ENCODE data around the gene RPH3AL.

Gene RPH3AL

DNA sequence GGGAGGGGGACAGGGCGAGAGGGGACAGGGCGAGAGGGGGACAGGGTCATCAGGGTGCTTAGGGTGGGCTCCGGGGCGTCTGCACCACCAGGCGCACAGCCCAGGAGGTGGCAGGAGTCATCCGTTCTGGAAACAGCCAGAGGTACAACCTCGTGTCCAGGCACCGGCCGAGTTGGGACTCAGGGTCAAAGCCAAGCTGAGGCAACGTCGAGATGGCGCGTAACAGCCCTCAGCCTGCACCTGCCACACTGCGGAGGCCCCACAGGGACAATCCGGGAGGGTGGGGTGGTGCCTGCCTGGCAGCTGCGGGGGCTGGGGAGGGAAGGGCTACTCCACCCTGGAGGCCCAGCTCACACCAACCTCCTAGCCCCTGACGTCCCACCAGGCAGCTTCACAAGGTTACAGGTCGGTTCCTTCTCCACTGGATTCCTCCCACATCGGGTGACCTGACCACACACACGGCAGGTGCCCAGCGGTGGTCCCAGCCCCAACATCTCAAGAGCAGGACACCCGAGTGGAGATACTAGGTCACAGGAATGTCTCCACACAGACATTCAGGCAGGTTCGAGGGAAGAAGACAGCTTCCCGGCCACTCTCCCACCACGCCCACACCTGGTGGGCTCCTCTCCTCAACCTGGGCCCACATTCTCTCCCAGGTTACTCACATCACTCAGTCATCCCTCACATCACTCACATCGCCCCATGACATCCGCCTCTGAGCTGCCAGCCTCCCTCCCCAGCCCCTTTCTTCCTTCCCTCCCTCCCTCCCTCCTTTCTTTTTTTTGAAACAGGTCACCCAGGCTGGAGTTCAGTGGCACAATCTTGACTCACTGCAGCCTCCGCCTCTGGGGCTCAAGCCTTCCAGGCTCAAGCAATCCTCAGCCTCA is 47.3 kb downstream of the RPH3AL start:
- Mint-ChIP-seq H3K4me1 (peaks cover 48% of the 10 kb centered on the region), H3K9me3 (no peaks in the 10 kb centered on the region), H3K4me3 (peak overlapping the region; percentile 11 to 68 (median 63)), H3K36me3 (ENCODE audit: low read depth) (no peaks in the 10 kb centered on the region), H3K27me3 (ENCODE audit: low read depth) (peaks cover 7% of the 10 kb centered on the region), H3K27ac (peak overlapping the region; percentile 96 to 99 (median 98))
- TF ChIP-seq, protein P1, sequence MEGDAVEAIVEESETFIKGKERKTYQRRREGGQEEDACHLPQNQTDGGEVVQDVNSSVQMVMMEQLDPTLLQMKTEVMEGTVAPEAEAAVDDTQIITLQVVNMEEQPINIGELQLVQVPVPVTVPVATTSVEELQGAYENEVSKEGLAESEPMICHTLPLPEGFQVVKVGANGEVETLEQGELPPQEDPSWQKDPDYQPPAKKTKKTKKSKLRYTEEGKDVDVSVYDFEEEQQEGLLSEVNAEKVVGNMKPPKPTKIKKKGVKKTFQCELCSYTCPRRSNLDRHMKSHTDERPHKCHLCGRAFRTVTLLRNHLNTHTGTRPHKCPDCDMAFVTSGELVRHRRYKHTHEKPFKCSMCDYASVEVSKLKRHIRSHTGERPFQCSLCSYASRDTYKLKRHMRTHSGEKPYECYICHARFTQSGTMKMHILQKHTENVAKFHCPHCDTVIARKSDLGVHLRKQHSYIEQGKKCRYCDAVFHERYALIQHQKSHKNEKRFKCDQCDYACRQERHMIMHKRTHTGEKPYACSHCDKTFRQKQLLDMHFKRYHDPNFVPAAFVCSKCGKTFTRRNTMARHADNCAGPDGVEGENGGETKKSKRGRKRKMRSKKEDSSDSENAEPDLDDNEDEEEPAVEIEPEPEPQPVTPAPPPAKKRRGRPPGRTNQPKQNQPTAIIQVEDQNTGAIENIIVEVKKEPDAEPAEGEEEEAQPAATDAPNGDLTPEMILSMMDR (IDR thresholded peaks at IDR 0.05; ENCODE audit: unreplicated experiment in 3 of 3): no peak

DNA sequence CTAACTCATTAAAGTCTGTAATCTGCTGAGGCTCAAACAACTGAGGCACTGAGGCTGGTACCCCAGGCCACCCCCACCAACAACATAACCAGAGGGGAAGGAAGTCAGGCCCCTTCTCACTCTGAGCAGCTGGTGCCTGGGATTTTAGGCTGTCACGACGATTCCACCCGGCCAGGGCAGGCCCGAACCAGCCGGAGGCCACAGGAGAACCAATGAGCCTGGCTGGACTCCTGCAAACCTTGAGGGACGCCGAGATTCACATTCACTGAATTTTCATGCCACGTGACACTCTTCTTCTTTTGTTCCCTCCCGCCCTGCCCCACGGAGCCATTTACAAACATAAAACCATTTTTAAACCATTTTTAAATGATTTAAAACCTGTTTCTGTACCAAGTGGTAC is 48.1 kb downstream of the RPH3AL start:
- H3K4me1 Mint-ChIP-seq: peaks cover 48% of the 10 kb centered on the region
- TF ChIP-seq, protein P1 (IDR thresholded peaks at IDR 0.05; ENCODE audit: unreplicated experiment in 3 of 3): no peak
- peak overlapping the region; percentile 98 to 99 (median 99) for H3K27ac Mint-ChIP-seq
- no peaks in the 10 kb centered on the region for H3K36me3 Mint-ChIP-seq (ENCODE audit: low read depth)
- peak overlapping the region; percentile 63 to 77 (median 66) for H3K4me3 Mint-ChIP-seq
- peaks cover 4% of the 10 kb centered on the region for H3K27me3 Mint-ChIP-seq (ENCODE audit: low read depth)
- H3K9me3 Mint-ChIP-seq: no peaks in the 10 kb centered on the region

DNA sequence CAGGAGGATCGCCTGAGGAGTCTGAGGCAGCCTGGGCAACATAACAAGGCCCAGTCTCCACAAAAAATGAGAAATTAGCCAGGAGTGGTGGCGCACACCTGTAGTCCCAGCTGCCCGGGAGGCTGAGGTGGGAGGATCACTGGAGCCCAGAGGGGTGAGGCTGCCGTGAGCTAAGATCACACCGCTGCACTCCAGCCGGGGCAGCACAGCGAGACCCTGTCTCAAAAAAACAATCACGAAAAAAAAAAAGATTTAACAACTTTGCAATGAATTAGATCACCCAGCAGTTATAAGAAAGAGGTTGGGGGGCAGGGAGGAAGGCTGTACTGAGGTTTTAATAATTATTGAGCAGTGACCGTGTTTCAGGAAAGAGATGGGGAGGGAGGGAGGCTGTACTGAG is 49.4 kb downstream of the RPH3AL start:
- TF ChIP-seq, protein P1 (IDR thresholded peaks at IDR 0.05; ENCODE audit: unreplicated experiment in 3 of 3): no peak
- peak overlapping the region in 2 of 3 experiments; percentile 16 to 23 for H3K4me3 Mint-ChIP-seq
- no peaks in the 10 kb centered on the region for H3K9me3 Mint-ChIP-seq
- peaks cover 54% of the 10 kb centered on the region for H3K4me1 Mint-ChIP-seq
- peak overlapping the region; percentile 21 to 84 (median 83) for H3K27ac Mint-ChIP-seq
- peaks cover 4% of the 10 kb centered on the region for H3K27me3 Mint-ChIP-seq (ENCODE audit: low read depth)
- peaks cover 1% of the 10 kb centered on the region for H3K36me3 Mint-ChIP-seq (ENCODE audit: low read depth)

DNA sequence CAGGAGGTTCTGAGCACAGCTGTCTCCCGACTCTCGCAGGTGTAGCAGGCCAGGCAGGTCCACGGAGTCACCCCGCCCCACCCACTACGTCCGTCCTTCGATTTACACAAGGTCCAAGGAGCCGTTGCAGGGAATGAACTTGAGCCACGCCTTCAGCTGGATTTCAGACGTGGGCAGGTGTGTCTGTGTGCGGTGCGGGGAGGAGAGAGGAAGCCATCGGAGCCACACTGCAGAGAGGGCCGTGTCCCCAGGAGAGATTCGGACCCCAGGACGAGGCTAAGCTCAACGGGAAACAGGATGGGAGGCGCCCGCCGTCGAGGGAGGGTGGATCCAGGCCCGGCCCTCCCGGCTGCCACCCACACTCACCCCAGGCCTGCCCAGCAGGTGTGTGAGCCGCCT is 50.3 kb downstream of the RPH3AL start:
- H3K4me3 Mint-ChIP-seq: peak overlapping the region in 2 of 3 experiments; percentile 7 to 11
- TF ChIP-seq, protein P1 (IDR thresholded peaks at IDR 0.05; ENCODE audit: unreplicated experiment in 3 of 3): no peak
- H3K9me3 Mint-ChIP-seq: no peaks in the 10 kb centered on the region
- H3K27me3 Mint-ChIP-seq (ENCODE audit: low read depth): peaks cover 4% of the 10 kb centered on the region
- peak overlapping the region; percentile 83 to 88 (median 84) for H3K27ac Mint-ChIP-seq
- peaks cover 4% of the 10 kb centered on the region for H3K36me3 Mint-ChIP-seq (ENCODE audit: low read depth)
- peaks cover 49% of the 10 kb centered on the region for H3K4me1 Mint-ChIP-seq

DNA sequence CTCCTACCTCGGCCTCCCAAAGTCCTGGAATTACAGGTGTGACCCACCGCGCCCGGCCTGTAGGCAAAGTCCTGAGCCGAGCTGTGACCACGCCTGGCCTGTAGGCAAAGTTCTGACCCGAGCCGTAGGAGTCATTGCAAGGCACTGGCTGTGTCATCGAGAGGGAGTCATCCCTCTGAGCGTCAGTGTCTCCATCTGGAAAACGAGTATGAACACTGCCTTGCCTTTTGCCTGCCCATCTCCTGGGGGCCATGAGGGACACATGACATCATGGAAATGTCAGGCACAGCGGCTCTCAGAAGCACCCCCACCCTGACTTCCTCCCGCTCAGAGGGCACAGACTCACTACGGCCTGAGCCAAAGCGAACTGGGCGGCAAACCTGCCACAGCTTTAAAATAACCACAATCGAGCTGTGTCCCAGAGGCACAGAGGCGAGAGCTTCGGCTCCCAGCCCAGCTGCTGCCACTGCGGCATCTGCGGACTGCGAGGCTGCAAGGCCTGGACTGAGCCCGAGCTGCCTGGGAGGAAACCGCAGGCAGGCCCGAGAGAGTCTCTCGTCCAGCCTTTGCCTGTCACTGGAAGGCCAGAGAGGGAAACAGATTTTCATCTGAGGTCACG is 50.8 kb downstream of the RPH3AL start:
- H3K36me3 Mint-ChIP-seq (ENCODE audit: low read depth): peaks cover 4% of the 10 kb centered on the region
- peak overlapping the region; percentile 83 to 88 (median 84) for H3K27ac Mint-ChIP-seq
- TF ChIP-seq, protein P1 (IDR thresholded peaks at IDR 0.05; ENCODE audit: unreplicated experiment in 3 of 3): no peak
- no peaks in the 10 kb centered on the region for H3K9me3 Mint-ChIP-seq
- peaks cover 52% of the 10 kb centered on the region for H3K4me1 Mint-ChIP-seq
- H3K27me3 Mint-ChIP-seq (ENCODE audit: low read depth): peaks cover 4% of the 10 kb centered on the region
- H3K4me3 Mint-ChIP-seq: peak overlapping the region in 1 of 3 experiments; percentile 11
